HG03280 (cell line): ENCODE data around the gene PARPBP.
"Not testable (repeated sequence)": the region's sequence is repeated elsewhere in the genome, so short reads cannot be mapped to it uniquely, and the experiment has no call there.

Source experiments
- ATAC-seq: cut with Tn5 transposase; IDR thresholded peaks from one replicate; pipeline ENCODE4 v1.9.1; 2021; ENCODE audit warnings: mild to moderate bottlenecking, moderate library complexity; ENCODE audit not compliant: unreplicated experiment

The PARPBP gene

GRCh38 chr12:102144221-102144620, 24.2 kb downstream of the PARPBP start:
- ATAC-seq = no peak

GRCh38 chr12:102147062-102147587, 27.1 kb downstream of the PARPBP start:
- ATAC-seq = not testable (repeated sequence)

GRCh38 chr12:102155206-102155605, 35.2 kb downstream of the PARPBP start:
- not testable (repeated sequence) for ATAC-seq

- no peak for ATAC-seq
These were observed 43.4 kb downstream of the PARPBP start for GRCh38 chr12:102163383-102163782.

- no peak for ATAC-seq
These were observed 48.0 kb downstream of the PARPBP start for GRCh38 chr12:102167821-102168604.

GRCh38 chr12:102169922-102170621, 50.1 kb downstream of the PARPBP start:
- ATAC-seq = no peak

- no peak for ATAC-seq
These were observed 52.0 kb downstream of the PARPBP start for GRCh38 chr12:102171951-102172350.

GRCh38 chr12:102172436-102172835, 52.5 kb downstream of the PARPBP start:
- no peak for ATAC-seq

- ATAC-seq = no peak
These were observed 54.1 kb downstream of the PARPBP start for GRCh38 chr12:102174117-102174516.

GRCh38 chr12:102174761-102175160, 54.8 kb downstream of the PARPBP start:
- no peak for ATAC-seq

GRCh38 chr12:102182635-102183034, 62.7 kb downstream of the PARPBP start:
- no peak for ATAC-seq

GRCh38 chr12:102195826-102196225, 75.8 kb downstream of the PARPBP start:
- ATAC-seq = no peak

GRCh38 chr12:102197789-102198188, 77.8 kb downstream of the PARPBP start, which contains the start of gene PMCH:
Gene PMCH, minus strand, starts transcription at chr12:102197833. Its CDS starts 63 bp downstream, at chr12:102197770.
- peak; percentile 93 for ATAC-seq

GRCh38 chr12:102201436-102202061, 81.6 kb downstream of the PARPBP start:
- ATAC-seq = no peak

- no peak for ATAC-seq
These were observed 82.6 kb downstream of the PARPBP start for GRCh38 chr12:102202556-102202955.

GRCh38 chr12:102204025-102204424, 84.0 kb downstream of the PARPBP start:
- ATAC-seq = no peak

GRCh38 chr12:102215992-102216691, 96.2 kb downstream of the PARPBP start:
- no peak for ATAC-seq

- no peak for ATAC-seq
These were observed 100.8 kb downstream of the PARPBP start for GRCh38 chr12:102220736-102221135.

GRCh38 chr12:102227954-102228353, 108.0 kb downstream of the PARPBP start:
- ATAC-seq = no peak

GRCh38 chr12:102232036-102232435, 112.1 kb downstream of the PARPBP start:
- no peak for ATAC-seq

- ATAC-seq = no peak
These were observed 112.5 kb downstream of the PARPBP start for GRCh38 chr12:102232446-102232845.
